Suprapubic skin (tissue), 3 donors: ENCODE measurements around the gene DNAI1.

ENCODE experiments used
- CTCF ChIP-seq, 2 donors: fragments of 200-600 bp in 1 of 2; fragments of 450-650 bp in 1 of 2; sonication (generic) in 1 of 2; IDR thresholded peaks; one replicate each; pipeline ENCODE4 v1.5.1; 2016 to 2019; ENCODE audit warnings: antibody characterized with exemption in 2 of 2, mild to moderate bottlenecking in 1 of 2, moderate library complexity in 1 of 2
- EP300 ChIP-seq: sonication (generic); formaldehyde crosslinking; IDR thresholded peaks from one replicate; pipeline ENCODE4 v1.6.1; 2017; ENCODE audit warnings: antibody characterized with exemption
- POLR2A ChIP-seq, 2 donors: fragments of 450-650 bp; IDR thresholded peaks; one replicate each; pipeline ENCODE4 v1.6.1; 2017; ENCODE audit warnings: antibody characterized with exemption in 2 of 2, mild to moderate bottlenecking in 2 of 2, moderate library complexity in 2 of 2

- no peak for TF ChIP-seq EP300
- no peak for TF ChIP-seq CTCF (IDR thresholded peaks at IDR 0.05)
- TF ChIP-seq POLR2A (IDR thresholded peaks at IDR 0.05), result no peak
Measured at GRCh38 chr9:34459356-34459755, 751 bp downstream of the DNAI1 start.
